HG03060 (cell line): ENCODE measurements around the gene BLOC1S4.
"Not testable (repeated sequence)": the region's sequence is repeated elsewhere in the genome, so short reads cannot be mapped to it uniquely, and the experiment has no call there.

Source experiments
- ATAC-seq: cut with Tn5 transposase; IDR thresholded peaks from one replicate; pipeline ENCODE4 v1.9.1; 2021; ENCODE audit warnings: low read depth, moderate number of reproducible peaks; ENCODE audit not compliant: unreplicated experiment

Gene BLOC1S4

GRCh38 chr4:6756345-6756744, 40.4 kb downstream of the BLOC1S4 start:
- ATAC-seq: not testable (repeated sequence)

GRCh38 chr4:6758728-6759127, 42.8 kb downstream of the BLOC1S4 start:
- ATAC-seq: no peak

GRCh38 chr4:6760865-6761264, 44.9 kb downstream of the BLOC1S4 start:
- no peak for ATAC-seq

- ATAC-seq: no peak
Measured at GRCh38 chr4:6761649-6762615, 46.0 kb downstream of the BLOC1S4 start.

- ATAC-seq: no peak
Measured at GRCh38 chr4:6763330-6763851, 47.4 kb downstream of the BLOC1S4 start.

GRCh38 chr4:6764976-6765620, 49.1 kb downstream of the BLOC1S4 start:
- ATAC-seq: no peak

GRCh38 chr4:6765703-6766102, 49.7 kb downstream of the BLOC1S4 start:
- no peak for ATAC-seq
